ENCODE measurements around the gene OPTN.
A peak's percentile ranks its signal among the peaks of the same experiment; 100 is the strongest.

- peak in 5 of 6 experiments; percentile 6 to 60 (median 52) for TF ChIP-seq CTCF (IDR thresholded peaks at IDR 0.05)
- TF ChIP-seq POLR2A (IDR thresholded peaks at IDR 0.05): peak in 1 of 2 donors; percentile 5
These were observed 758 bp upstream of the OPTN start for GRCh38 chr10:13099144-13099665.
